HEK293 (cell line): ENCODE measurements around the gene MSLN.

Experiments
- GLIS1 ChIP-seq: fragments of 450-650 bp; formaldehyde crosslinking; IDR thresholded peaks from 2 replicates; pipeline ENCODE4 v1.5.1; 2016; ENCODE audit warnings: missing biosample characterization, missing genetic modification characterization
- HOXD13 ChIP-seq: sonication (generic); formaldehyde crosslinking; IDR thresholded peaks from 2 replicates; pipeline ENCODE4 v1.8.0; 2022; ENCODE audit warnings: missing genetic modification reagents, borderline replicate concordance
- IKZF3 ChIP-seq: fragments of 450-650 bp; IDR thresholded peaks from 2 replicates; pipeline ENCODE4 v1.5.0; 2018; ENCODE audit warnings: missing biosample characterization, mild to moderate bottlenecking, missing genetic modification characterization, moderate library complexity
- SCRT2 ChIP-seq: fragments of 450-650 bp; formaldehyde crosslinking; IDR thresholded peaks from 2 replicates; pipeline ENCODE4 v1.5.1; 2016; ENCODE audit warnings: missing biosample characterization, missing genetic modification characterization
- SP2 ChIP-seq: fragments of 450-650 bp; formaldehyde crosslinking; IDR thresholded peaks from 2 replicates; pipeline ENCODE4 v1.5.1; 2016; ENCODE audit warnings: missing biosample characterization, missing genetic modification characterization
- ZNF221 ChIP-seq: fragments of 450-650 bp; formaldehyde crosslinking; IDR thresholded peaks from 2 replicates; pipeline ENCODE4 v1.5.1; 2017; ENCODE audit warnings: missing biosample characterization, missing genetic modification characterization, borderline replicate concordance
- ZNF391 ChIP-seq: fragments of 450-650 bp; formaldehyde crosslinking; IDR thresholded peaks from 2 replicates; pipeline ENCODE4 v1.5.1; 2016; ENCODE audit warnings: low read depth, missing biosample characterization, missing genetic modification characterization, borderline replicate concordance
- ZNF404 ChIP-seq: fragments of 450-650 bp; formaldehyde crosslinking; IDR thresholded peaks from 2 replicates; pipeline ENCODE4 v1.5.1; 2017; ENCODE audit warnings: missing biosample characterization, missing genetic modification characterization
- ZNF501 ChIP-seq: fragments of 450-650 bp; formaldehyde crosslinking; IDR thresholded peaks from 2 replicates; pipeline ENCODE4 v1.5.1; 2016; ENCODE audit warnings: missing biosample characterization, missing genetic modification characterization
- ZNF510 ChIP-seq: fragments of 450-650 bp; formaldehyde crosslinking; IDR thresholded peaks from 2 replicates; pipeline ENCODE4 v1.5.1; 2018; ENCODE audit warnings: mild to moderate bottlenecking, missing genetic modification characterization, missing biosample characterization; ENCODE audit not compliant: insufficient replicate concordance
- ZNF558 ChIP-seq: fragments of 450-650 bp; formaldehyde crosslinking; IDR thresholded peaks from 2 replicates; pipeline ENCODE4 v1.5.1; 2016; ENCODE audit warnings: missing biosample characterization, missing genetic modification characterization
- ZNF560 ChIP-seq: fragments of 450-650 bp; formaldehyde crosslinking; IDR thresholded peaks from 2 replicates; pipeline ENCODE4 v1.5.1; 2017; ENCODE audit warnings: missing biosample characterization, missing genetic modification characterization, borderline replicate concordance
- ZNF561 ChIP-seq: fragments of 450-650 bp; IDR thresholded peaks from 2 replicates; pipeline ENCODE4 v1.5.1; 2018; ENCODE audit warnings: missing biosample characterization, missing genetic modification characterization, borderline replicate concordance
- ZNF571 ChIP-seq: fragments of 450-650 bp; formaldehyde crosslinking; IDR thresholded peaks from 2 replicates; pipeline ENCODE4 v1.5.0; 2017; ENCODE audit warnings: missing biosample characterization, missing genetic modification characterization
- ZNF600 ChIP-seq: fragments of 450-650 bp; formaldehyde crosslinking; IDR thresholded peaks from 2 replicates; pipeline ENCODE4 v1.5.1; 2016; ENCODE audit warnings: missing biosample characterization, missing genetic modification characterization
- ZSCAN30 ChIP-seq: fragments of 450-650 bp; IDR thresholded peaks from 2 replicates; pipeline ENCODE4 v1.5.1; 2018; ENCODE audit warnings: missing biosample characterization, mild to moderate bottlenecking, missing genetic modification characterization, moderate library complexity
- TF ChIP-seq, protein P1 (sequence below): fragments of 450-650 bp; formaldehyde crosslinking; IDR thresholded peaks from 2 replicates; pipeline ENCODE4 v1.5.1; 2016; ENCODE audit warnings: missing biosample characterization, missing genetic modification characterization
- TF ChIP-seq, protein P2 (sequence below): IDR thresholded peaks from 2 replicates; pipeline ENCODE4 v1.6.1; 2011; ENCODE audit warnings: mild to moderate bottlenecking, low read depth, low read length, borderline replicate concordance
- TF ChIP-seq, protein P3 (sequence below): fragments of 450-650 bp; formaldehyde crosslinking; IDR thresholded peaks from 2 replicates; pipeline ENCODE4 v1.5.1; 2016; ENCODE audit warnings: missing biosample characterization, missing genetic modification characterization
- TF ChIP-seq, protein P4 (sequence below): fragments of 450-650 bp; formaldehyde crosslinking; IDR thresholded peaks from 2 replicates; pipeline ENCODE4 v1.5.1; 2016; ENCODE audit warnings: missing biosample characterization, missing genetic modification characterization
- TF ChIP-seq, protein P5 (sequence below): fragments of 450-650 bp; formaldehyde crosslinking; IDR thresholded peaks from 2 replicates; pipeline ENCODE4 v1.5.1; 2016; ENCODE audit warnings: missing biosample characterization, missing genetic modification characterization
- TF ChIP-seq, protein P6 (sequence below): fragments of 450-650 bp; formaldehyde crosslinking; IDR thresholded peaks from 2 replicates; pipeline ENCODE4 v1.5.1; 2016; ENCODE audit warnings: missing biosample characterization, missing genetic modification characterization
- TF ChIP-seq, protein P7 (sequence below): fragments of 450-650 bp; formaldehyde crosslinking; IDR thresholded peaks from 2 replicates; pipeline ENCODE4 v1.5.1; 2017; ENCODE audit warnings: missing biosample characterization, missing genetic modification characterization
- TF ChIP-seq, protein P8 (sequence below): fragments of 450-650 bp; formaldehyde crosslinking; IDR thresholded peaks from 2 replicates; pipeline ENCODE4 v1.5.1; 2017; ENCODE audit warnings: missing biosample characterization, mild to moderate bottlenecking, missing genetic modification characterization, moderate library complexity

MSLN gene

DNA sequence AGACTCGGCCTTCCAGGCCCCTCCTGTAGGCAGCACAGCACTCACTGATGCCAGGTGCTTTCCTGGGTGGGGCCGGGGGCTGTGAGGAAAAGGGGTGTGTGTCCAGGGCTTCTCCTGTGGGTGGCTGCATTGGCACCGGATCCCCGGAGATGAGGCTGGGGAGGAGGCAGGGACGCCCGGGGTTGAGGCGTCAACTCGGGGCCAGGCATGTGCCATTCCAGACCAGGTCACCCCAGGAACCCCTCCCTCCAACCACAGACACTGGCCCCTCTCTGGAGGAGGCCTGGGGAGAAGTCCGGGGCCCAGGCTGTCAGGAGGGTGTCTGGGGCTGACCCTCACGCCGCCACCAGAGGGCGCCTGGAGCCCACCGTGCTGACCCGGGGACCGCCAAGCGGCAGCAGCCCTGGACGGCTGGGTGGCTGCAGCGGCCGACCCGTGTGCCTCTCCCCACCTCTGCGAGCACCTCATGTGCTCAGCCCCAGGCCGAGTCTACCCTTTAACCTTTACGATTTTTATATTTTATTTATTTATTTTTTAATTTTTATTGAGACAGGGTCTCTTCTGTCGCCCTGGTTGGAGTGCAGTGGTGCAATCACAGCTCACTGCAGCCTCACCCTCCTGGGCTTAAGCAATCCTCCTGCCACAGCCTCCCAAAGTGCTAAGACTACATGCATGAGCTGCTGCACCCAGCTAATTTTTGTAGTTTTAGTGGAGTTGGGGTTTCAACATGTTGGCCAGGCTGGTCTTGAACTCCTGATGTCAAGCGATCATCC, 48.8 kb upstream of the MSLN start (continued):
- TF ChIP-seq, protein P1, sequence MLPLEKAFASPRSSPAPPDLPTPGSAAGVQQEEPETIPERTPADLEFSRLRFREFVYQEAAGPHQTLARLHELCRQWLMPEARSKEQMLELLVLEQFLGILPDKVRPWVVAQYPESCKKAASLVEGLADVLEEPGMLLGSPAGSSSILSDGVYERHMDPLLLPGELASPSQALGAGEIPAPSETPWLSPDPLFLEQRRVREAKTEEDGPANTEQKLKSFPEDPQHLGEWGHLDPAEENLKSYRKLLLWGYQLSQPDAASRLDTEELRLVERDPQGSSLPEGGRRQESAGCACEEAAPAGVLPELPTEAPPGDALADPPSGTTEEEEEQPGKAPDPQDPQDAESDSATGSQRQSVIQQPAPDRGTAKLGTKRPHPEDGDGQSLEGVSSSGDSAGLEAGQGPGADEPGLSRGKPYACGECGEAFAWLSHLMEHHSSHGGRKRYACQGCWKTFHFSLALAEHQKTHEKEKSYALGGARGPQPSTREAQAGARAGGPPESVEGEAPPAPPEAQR (tag by site-specific recombination), result no peak
- TF ChIP-seq ZNF221 (no peak), ZNF600 (tag by site-specific recombination) (no peak), ZNF510 (no peak), HOXD13 (CRISPR knock-in tag) (no peak), ZNF404 (no peak), ZNF558 (tag by site-specific recombination) (no peak), SCRT2 (tag by site-specific recombination) (no peak), ZSCAN30 (tag by site-specific recombination) (peak; percentile 48; the same call in 1 of the 2 replicates), GLIS1 (tag by site-specific recombination) (no peak), SP2 (0 out of 2 replicates have a peak, but pooled peaks have one; percentile 5), IKZF3 (tag by site-specific recombination) (no peak), ZNF571 (no peak), ZNF501 (no peak), ZNF561 (peak; percentile 30; the same call in 1 of the 2 replicates), ZNF391 (tag by site-specific recombination) (no peak), ZNF560 (no peak)
- TF ChIP-seq, protein P2, sequence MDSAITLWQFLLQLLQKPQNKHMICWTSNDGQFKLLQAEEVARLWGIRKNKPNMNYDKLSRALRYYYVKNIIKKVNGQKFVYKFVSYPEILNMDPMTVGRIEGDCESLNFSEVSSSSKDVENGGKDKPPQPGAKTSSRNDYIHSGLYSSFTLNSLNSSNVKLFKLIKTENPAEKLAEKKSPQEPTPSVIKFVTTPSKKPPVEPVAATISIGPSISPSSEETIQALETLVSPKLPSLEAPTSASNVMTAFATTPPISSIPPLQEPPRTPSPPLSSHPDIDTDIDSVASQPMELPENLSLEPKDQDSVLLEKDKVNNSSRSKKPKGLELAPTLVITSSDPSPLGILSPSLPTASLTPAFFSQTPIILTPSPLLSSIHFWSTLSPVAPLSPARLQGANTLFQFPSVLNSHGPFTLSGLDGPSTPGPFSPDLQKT, result no peak
- TF ChIP-seq, protein P3, sequence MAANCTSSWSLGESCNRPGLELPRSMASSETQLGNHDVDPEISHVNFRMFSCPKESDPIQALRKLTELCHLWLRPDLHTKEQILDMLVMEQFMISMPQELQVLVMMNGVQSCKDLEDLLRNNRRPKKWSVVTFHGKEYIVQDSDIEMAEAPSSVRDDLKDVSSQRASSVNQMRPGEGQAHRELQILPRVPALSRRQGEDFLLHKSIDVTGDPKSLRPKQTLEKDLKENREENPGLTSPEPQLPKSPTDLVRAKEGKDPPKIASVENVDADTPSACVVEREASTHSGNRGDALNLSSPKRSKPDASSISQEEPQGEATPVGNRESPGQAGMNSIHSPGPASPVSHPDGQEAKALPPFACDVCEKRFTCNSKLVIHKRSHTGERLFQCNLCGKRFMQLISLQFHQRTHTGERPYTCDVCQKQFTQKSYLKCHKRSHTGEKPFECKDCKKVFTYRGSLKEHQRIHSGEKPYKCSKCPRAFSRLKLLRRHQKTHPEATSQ (tag by site-specific recombination), result no peak
- TF ChIP-seq, protein P4, sequence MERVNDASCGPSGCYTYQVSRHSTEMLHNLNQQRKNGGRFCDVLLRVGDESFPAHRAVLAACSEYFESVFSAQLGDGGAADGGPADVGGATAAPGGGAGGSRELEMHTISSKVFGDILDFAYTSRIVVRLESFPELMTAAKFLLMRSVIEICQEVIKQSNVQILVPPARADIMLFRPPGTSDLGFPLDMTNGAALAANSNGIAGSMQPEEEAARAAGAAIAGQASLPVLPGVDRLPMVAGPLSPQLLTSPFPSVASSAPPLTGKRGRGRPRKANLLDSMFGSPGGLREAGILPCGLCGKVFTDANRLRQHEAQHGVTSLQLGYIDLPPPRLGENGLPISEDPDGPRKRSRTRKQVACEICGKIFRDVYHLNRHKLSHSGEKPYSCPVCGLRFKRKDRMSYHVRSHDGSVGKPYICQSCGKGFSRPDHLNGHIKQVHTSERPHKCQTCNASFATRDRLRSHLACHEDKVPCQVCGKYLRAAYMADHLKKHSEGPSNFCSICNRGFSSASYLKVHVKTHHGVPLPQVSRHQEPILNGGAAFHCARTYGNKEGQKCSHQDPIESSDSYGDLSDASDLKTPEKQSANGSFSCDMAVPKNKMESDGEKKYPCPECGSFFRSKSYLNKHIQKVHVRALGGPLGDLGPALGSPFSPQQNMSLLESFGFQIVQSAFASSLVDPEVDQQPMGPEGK (tag by site-specific recombination), result peak; percentile 62
- TF ChIP-seq, protein P5, sequence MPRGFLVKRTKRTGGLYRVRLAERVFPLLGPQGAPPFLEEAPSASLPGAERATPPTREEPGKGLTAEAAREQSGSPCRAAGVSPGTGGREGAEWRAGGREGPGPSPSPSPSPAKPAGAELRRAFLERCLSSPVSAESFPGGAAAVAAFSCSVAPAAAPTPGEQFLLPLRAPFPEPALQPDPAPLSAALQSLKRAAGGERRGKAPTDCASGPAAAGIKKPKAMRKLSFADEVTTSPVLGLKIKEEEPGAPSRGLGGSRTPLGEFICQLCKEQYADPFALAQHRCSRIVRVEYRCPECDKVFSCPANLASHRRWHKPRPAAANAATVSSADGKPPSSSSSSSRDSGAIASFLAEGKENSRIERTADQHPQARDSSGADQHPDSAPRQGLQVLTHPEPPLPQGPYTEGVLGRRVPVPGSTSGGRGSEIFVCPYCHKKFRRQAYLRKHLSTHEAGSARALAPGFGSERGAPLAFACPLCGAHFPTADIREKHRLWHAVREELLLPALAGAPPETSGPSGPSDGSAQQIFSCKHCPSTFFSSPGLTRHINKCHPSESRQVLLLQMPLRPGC, result no peak
- TF ChIP-seq, protein P6, sequence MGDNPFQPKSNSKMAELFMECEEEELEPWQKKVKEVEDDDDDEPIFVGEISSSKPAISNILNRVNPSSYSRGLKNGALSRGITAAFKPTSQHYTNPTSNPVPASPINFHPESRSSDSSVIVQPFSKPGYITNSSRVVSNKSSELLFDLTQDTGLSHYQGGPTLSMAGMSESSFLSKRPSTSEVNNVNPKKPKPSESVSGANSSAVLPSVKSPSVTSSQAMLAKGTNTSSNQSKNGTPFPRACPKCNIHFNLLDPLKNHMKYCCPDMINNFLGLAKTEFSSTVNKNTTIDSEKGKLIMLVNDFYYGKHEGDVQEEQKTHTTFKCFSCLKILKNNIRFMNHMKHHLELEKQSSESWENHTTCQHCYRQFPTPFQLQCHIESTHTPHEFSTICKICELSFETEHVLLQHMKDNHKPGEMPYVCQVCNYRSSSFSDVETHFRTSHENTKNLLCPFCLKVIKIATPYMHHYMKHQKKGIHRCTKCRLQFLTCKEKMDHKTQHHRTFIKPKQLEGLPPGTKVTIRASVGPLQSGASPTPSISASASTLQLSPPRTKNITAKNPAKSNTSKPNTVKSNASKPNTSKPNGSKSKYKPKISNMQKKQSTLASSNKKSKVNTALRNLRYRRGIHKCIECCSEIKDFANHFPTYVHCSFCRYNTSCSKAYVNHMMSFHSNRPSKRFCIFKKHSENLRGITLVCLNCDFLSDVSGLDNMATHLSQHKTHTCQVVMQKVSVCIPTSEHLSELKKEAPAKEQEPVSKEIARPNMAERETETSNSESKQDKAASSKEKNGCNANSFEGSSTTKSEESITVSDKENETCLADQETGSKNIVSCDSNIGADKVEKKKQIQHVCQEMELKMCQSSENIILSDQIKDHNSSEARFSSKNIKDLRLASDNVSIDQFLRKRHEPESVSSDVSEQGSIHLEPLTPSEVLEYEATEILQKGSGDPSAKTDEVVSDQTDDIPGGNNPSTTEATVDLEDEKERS, result no peak
- TF ChIP-seq, protein P7, sequence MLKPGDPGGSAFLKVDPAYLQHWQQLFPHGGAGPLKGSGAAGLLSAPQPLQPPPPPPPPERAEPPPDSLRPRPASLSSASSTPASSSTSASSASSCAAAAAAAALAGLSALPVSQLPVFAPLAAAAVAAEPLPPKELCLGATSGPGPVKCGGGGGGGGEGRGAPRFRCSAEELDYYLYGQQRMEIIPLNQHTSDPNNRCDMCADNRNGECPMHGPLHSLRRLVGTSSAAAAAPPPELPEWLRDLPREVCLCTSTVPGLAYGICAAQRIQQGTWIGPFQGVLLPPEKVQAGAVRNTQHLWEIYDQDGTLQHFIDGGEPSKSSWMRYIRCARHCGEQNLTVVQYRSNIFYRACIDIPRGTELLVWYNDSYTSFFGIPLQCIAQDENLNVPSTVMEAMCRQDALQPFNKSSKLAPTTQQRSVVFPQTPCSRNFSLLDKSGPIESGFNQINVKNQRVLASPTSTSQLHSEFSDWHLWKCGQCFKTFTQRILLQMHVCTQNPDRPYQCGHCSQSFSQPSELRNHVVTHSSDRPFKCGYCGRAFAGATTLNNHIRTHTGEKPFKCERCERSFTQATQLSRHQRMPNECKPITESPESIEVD (tag by site-specific recombination), result no peak
- TF ChIP-seq, protein P8, sequence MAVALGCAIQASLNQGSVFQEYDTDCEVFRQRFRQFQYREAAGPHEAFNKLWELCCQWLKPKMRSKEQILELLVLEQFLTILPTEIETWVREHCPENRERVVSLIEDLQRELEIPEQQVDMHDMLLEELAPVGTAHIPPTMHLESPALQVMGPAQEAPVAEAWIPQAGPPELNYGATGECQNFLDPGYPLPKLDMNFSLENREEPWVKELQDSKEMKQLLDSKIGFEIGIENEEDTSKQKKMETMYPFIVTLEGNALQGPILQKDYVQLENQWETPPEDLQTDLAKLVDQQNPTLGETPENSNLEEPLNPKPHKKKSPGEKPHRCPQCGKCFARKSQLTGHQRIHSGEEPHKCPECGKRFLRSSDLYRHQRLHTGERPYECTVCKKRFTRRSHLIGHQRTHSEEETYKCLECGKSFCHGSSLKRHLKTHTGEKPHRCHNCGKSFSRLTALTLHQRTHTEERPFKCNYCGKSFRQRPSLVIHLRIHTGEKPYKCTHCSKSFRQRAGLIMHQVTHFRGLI (tag by site-specific recombination), result no peak
